ENCODE measurements around the gene ZNF740. TPM values are rescaled to one million over a fixed set of nuclear protein-coding genes. Genes with fewer than 3 reads are reported as not detected.

Gene ZNF740
- total RNA-seq, 1 experiment from 2014 or later = 41.2 TPM

GRCh38 chr12:53180931-53181645 lies 566 bp downstream of the ZNF740 start:
- H2AFZ ChIP-seq (ENCODE audit: low read length) = no peak overlapping the region
- H3K14ac ChIP-seq (ENCODE audit: insufficient read depth, low read length) = peak overlapping the region; percentile 33; the same call in 1 of the 2 replicates
- Mint-ChIP-seq H3K27me3 (ENCODE audit: low read depth) (peaks cover 49% of the 10 kb centered on the region), H3K4me1 (peaks cover 14 to 17% of the 10 kb centered on the region in 2 experiments), H3K27ac (peak overlapping the region; percentile 87 to 92 (median 88); a peak in 6 of 7 replicates), H3K4me3 (peak overlapping the region; percentile 87 to 91), H3K36me3 (ENCODE audit: insufficient read depth in 1 of 3, low read depth in 3 of 3) (peaks cover 26 to 41% (median 39%) of the 10 kb centered on the region in 3 experiments; a peak in 6 of 7 replicates), H3K9me3 (no peaks in the 10 kb centered on the region; a peak in 1 of 5 replicates)
- 0 out of 2 replicates have a peak, but pooled peaks cover 3% of the 10 kb centered on the region for H3K4me1 ChIP-seq (ENCODE audit: insufficient read depth, low read length)
- H2BK12ac ChIP-seq (ENCODE audit: insufficient read length, low read depth, low read length) = no peak overlapping the region
- H3K27ac ChIP-seq (ENCODE audit: insufficient read length, low read depth, low read length) = no peak overlapping the region
- TF ChIP-seq CTCF (conservative IDR thresholded peaks at IDR 0.05) = 0 out of 3 replicates have a peak, but pooled peaks have one; percentile 9
- no CpG with 5 or more reads among the region's 57 CpGs for WGBS (ENCODE audit: extremely low coverage, insufficient read length, low lambda C conversion rate)
- H3K23ac ChIP-seq (ENCODE audit: insufficient read length, low read depth, low read length) = no peak overlapping the region
- H3K27me3 ChIP-seq (ENCODE audit: insufficient read depth, low read length) = peaks cover 3% of the 10 kb centered on the region; the same call in 1 of the 2 replicates
- H3K9me3 ChIP-seq (ENCODE audit: control insufficient read depth, low read depth, low read length) = no peaks in the 10 kb centered on the region
- H4K20me1 ChIP-seq (ENCODE audit: control insufficient read depth, insufficient read depth, insufficient read length) = peaks cover 2% of the 10 kb centered on the region
- H2BK15ac ChIP-seq (ENCODE audit: low read depth, low read length) = no peak overlapping the region
- H3K56ac ChIP-seq (ENCODE audit: insufficient read length, low read depth, low read length) = no peak overlapping the region
- no peak overlapping the region for H2BK5ac ChIP-seq (ENCODE audit: insufficient read length, low read length)
- H4K91ac ChIP-seq (ENCODE audit: insufficient read length, low read depth, low read length) = no peak overlapping the region
- peak overlapping the region; percentile 95 for H3K4me2 ChIP-seq (ENCODE audit: insufficient read depth, insufficient read length, low read length)
- H3T11ph ChIP-seq (ENCODE audit: low read length) = no peak overlapping the region
- H2BK120ac ChIP-seq (ENCODE audit: low read depth, low read length, poor library complexity, severe bottlenecking) = no peak overlapping the region
- H4K5ac ChIP-seq (ENCODE audit: insufficient read length, low read depth, low read length) = no peak overlapping the region
- peak; percentile 79 for DNase-seq
- no peaks in the 10 kb centered on the region for H3K79me1 ChIP-seq (ENCODE audit: insufficient read depth, low read depth, low read length, poor library complexity, severe bottlenecking)
- H3K18ac ChIP-seq (ENCODE audit: insufficient read length, low read depth, low read length) = peak overlapping the region; percentile 37
- H3K4ac ChIP-seq (ENCODE audit: low read depth, low read length) = no peak overlapping the region
- H3K23me2 ChIP-seq (ENCODE audit: insufficient read length, low read depth, low read length, poor library complexity, severe bottlenecking) = peaks cover 13% of the 10 kb centered on the region
- H4K8ac ChIP-seq (replicated peaks; ENCODE audit: insufficient read length, low read depth, low read length) = no peak overlapping the region
- peak overlapping the region; percentile 65 for H3K9ac ChIP-seq (ENCODE audit: extremely low read depth, insufficient read length, low read length)
- no peaks in the 10 kb centered on the region for H3K79me2 ChIP-seq (ENCODE audit: insufficient read depth, low read length)
- no peak overlapping the region for H2AK5ac ChIP-seq (ENCODE audit: insufficient read length, low read length)
- no peak overlapping the region for H2BK20ac ChIP-seq (ENCODE audit: low read depth, low read length, poor library complexity, severe bottlenecking)
